ENCODE measurements around the gene SETDB1. TPM values are rescaled to one million over a fixed set of nuclear protein-coding genes. Genes with fewer than 3 reads are reported as not detected.

The SETDB1 gene
- total RNA-seq, 1 donor from 2014 or later, result 20.6 TPM

DNA sequence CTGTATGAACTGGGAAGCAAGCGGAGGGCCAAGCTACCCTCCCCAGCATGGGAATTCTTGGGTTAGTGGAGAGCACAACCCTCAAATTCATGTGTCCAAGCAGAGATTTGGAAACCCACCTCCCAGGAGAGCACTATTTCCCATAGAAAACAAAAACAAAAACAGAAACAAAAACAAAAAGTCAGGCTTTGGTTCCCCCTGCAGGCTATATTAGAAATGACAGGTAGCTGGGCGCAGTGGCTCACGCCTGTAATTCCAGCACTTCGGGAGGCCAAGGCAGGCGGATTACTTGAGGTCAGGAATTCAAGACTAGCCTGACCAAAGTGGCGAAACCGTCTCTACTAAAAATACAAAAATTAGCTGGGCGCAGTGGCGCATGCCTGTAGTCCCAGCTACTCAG, 69.7 kb downstream of the SETDB1 start:
- TF ChIP-seq, protein P1, sequence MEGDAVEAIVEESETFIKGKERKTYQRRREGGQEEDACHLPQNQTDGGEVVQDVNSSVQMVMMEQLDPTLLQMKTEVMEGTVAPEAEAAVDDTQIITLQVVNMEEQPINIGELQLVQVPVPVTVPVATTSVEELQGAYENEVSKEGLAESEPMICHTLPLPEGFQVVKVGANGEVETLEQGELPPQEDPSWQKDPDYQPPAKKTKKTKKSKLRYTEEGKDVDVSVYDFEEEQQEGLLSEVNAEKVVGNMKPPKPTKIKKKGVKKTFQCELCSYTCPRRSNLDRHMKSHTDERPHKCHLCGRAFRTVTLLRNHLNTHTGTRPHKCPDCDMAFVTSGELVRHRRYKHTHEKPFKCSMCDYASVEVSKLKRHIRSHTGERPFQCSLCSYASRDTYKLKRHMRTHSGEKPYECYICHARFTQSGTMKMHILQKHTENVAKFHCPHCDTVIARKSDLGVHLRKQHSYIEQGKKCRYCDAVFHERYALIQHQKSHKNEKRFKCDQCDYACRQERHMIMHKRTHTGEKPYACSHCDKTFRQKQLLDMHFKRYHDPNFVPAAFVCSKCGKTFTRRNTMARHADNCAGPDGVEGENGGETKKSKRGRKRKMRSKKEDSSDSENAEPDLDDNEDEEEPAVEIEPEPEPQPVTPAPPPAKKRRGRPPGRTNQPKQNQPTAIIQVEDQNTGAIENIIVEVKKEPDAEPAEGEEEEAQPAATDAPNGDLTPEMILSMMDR (conservative IDR thresholded peaks at IDR 0.05; ENCODE audit: low read depth, low read length), result peak; percentile 68
- no peak for DNase-seq (ENCODE audit: low read depth)
- H3K4me3 ChIP-seq (ENCODE audit: low read depth, low read length), result no peak overlapping the region

DNA sequence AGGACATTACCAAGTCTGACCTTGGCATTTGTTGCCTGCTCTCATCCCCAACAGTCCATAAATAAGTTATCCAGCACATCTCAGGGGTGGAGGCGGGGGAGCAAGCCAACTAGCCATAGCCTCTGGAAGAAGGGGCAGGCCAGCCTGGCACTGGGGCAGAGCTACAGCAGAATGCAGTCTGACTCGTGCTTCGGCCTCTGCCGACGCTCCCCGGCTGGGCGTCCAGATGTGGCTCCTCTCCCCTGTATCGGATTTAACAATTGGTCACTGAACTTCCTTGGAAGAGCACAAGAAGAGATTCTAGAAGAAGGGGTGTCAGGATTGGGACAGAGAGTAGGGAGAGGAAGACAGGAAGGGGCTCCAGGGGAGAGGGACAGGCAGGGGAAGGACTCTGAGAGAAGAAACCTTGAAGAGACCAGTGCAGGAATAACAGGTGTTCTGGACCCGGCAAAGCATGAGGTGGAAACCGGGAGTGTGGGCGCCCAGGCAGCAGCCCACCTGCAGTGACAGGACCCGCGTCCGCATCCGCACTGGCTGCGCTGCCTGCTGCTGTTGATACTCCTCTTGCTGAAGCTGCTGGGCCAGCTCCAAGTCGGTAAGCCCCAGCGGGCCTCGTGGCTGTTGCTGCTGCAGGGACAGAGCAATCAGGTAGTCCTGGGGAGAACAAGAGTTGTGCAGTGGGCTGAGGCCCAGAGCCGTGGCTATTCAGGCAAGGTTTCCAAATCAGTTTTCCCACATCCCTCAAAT, 71.1 kb downstream of the SETDB1 start:
- TF ChIP-seq, protein P1 (conservative IDR thresholded peaks at IDR 0.05; ENCODE audit: low read depth, low read length), result no peak
- H3K4me3 ChIP-seq (ENCODE audit: low read depth, low read length), result no peak overlapping the region
- DNase-seq (ENCODE audit: low read depth), result no peak

DNA sequence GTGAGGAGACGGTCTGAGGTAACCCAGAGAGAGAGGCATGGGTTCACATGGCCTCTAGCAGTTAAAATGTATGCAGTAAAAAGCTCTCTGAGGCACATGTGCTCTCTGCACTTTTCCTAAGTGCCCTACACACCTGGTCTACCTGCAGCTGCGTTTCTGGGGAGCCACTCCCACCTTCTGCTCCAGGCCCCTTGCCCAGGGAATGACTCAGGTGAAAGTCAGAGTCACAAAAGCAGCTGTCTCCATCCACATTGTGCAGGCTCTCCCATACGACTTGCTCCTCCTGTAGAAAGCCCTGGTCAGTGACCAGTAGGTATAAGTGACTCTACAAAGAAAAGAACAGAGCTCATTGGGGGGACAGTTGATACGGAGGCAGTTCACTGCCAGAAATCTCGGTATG, 71.8 kb downstream of the SETDB1 start:
- TF ChIP-seq, protein P1 (conservative IDR thresholded peaks at IDR 0.05; ENCODE audit: low read depth, low read length), result no peak
- H3K4me3 ChIP-seq (ENCODE audit: low read depth, low read length), result no peak overlapping the region
- no peak for DNase-seq (ENCODE audit: low read depth)

DNA sequence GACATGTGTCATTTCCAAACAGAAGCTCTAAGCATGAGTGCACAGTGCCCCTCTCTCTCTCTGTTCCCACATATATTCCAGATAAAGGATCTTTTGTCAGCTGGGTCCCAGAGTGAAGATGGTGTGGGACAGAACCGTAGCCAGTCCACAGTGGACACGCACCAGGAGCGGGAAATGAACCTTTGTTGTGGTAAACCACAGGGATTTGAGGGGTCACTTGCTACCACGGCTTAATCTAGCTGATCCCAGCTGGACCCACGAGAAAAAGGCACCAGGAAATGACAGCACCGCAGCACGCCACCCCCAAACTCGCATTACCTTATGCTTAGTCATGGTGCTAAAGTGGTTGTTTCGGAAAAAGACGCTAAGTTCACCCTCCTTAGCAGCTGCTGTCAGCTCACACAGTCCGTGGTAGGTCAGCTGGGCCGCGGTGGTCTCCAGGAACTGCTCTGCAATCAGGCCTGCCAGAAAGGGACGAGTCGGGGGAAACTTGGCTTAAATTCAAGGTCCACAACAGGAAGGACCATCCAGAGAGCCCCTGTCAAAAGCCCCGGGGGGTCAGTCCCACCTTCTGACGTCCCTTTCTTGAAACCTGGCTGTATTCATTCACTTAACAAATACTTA, 73.0 kb downstream of the SETDB1 start:
- TF ChIP-seq, protein P1 (conservative IDR thresholded peaks at IDR 0.05; ENCODE audit: low read depth, low read length), result no peak
- no peak overlapping the region for H3K4me3 ChIP-seq (ENCODE audit: low read depth, low read length)
- no peak for DNase-seq (ENCODE audit: low read depth)

DNA sequence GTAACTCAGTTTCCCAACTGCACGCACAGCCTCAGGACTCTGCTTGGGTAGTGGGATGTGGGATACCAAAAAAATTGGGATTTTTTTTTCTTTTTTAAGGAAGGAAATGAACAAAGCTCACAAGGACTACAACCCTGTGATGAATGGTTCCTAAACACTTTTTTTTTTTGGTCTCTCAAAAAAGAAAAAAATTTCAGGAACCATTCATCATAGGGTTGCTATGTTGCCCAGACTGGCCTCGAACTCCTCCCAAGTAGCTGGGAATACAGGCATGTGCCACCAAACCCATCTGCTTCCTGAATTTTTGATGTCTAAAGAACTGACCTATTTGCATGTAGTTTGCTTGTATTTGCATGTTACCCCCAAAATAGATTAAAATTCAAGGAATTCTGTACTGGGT, 73.8 kb downstream of the SETDB1 start:
- no peak overlapping the region for H3K4me3 ChIP-seq (ENCODE audit: low read depth, low read length)
- DNase-seq (ENCODE audit: low read depth), result no peak
- TF ChIP-seq, protein P1 (conservative IDR thresholded peaks at IDR 0.05; ENCODE audit: low read depth, low read length), result no peak

DNA sequence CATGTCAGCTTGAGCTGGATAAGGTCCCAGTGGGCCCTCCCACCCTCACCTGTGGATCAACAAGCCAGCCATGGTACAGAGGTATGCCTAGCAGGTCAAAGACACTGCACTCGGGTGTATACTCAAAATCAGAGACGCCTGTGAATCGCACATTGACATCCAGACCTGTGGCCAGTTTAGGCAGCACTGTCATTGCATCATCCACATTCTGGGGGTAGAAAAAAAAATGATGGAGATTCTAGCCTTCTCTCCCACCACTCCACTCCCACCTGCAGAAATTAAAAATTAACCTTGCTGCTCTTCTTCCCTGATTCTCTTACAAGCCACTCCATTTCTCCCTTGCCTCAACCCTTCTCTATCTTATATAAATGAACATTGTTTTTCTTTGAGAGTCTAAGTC, 74.2 kb downstream of the SETDB1 start:
- DNase-seq (ENCODE audit: low read depth), result no peak
- no peak overlapping the region for H3K4me3 ChIP-seq (ENCODE audit: low read depth, low read length)
- TF ChIP-seq, protein P1 (conservative IDR thresholded peaks at IDR 0.05; ENCODE audit: low read depth, low read length), result no peak

DNA sequence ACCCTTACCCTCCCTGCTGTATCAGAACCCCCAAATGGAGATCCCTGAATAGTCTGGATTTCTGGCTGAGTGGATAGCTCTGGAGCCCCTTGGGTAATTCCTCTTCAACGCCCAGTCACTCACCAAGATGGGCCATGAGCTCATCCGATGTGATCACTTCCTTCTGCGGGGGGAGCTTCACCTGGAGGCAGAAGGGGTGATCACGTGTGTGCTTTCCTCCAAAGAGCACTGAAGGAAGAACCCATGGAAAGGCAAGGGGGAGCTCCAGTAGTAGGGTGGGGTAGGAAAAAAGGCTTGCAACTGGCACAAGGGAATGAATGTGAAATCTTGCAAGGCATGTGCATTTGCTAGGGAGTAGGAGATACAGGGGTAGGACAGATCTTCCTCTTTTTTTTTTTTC, 75.4 kb downstream of the SETDB1 start:
- no peak overlapping the region for H3K4me3 ChIP-seq (ENCODE audit: low read depth, low read length)
- no peak for DNase-seq (ENCODE audit: low read depth)
- TF ChIP-seq, protein P1 (conservative IDR thresholded peaks at IDR 0.05; ENCODE audit: low read depth, low read length), result no peak
